H1 (cell line): ENCODE results near the gene PTK6. TPM values are rescaled to one million over a fixed set of nuclear protein-coding genes. Genes with fewer than 3 reads are reported as not detected.

Experiments used
- CBX8 ChIP-seq: fragments of 300-800, 300-1000 bp; sonication (generic); IDR thresholded peaks from 2 replicates; pipeline ENCODE4 v1.7.1; 2016; ENCODE audit warnings: low read depth, low read length, borderline replicate concordance
- HDAC2 ChIP-seq, 2 experiments: fragments of 300-600 bp in 1 of 2; sonication (generic) in 1 of 2; IDR thresholded peaks; 2 replicates each; pipeline ENCODE4 v1.6.1; 2011 to 2012; ENCODE audit warnings: low read depth in 2 of 2, low read length in 2 of 2, mild to moderate bottlenecking in 2 of 2, moderate library complexity in 2 of 2, borderline replicate concordance in 1 of 2, inconsistent platforms in 1 of 2
- JUND ChIP-seq: IDR thresholded peaks from 2 replicates; pipeline ENCODE4 v1.6.1; 2011; ENCODE audit warnings: mild to moderate bottlenecking, improper control_type of control experiment, low read length
- polyA plus RNA-seq, 7 experiments: library from polyadenylated mRNA; depleted of rRNA in 3 of 7; stranded (reverse) in 5 of 7; unstranded in 2 of 7; fragments of >200 nt in 5 of 7; fragments of 200-250 nt in 2 of 7; gene quantifications; 1 replicate in 5 of 7; 2 replicates in 1 of 7; 4 replicates in 1 of 7; pipeline versions ENCODE4 v1.2.1 to v1.2.3, GENCODE V29; 2011 to 2013; ENCODE audit warnings: missing spikeins in 2 of 7, mixed read lengths in 2 of 7
- total RNA-seq: library from RNA; stranded (reverse); fragmentation: NEBNext Ultra II Directional; extraction: Animal tissue kit (Norgen Biotek cat#: 25700); gene quantifications from 2 replicates; pipeline ENCODE4 v1.2.1, GENCODE V29; 2021
- TF ChIP-seq, protein P1 (sequence below): fragments of 300-600 bp; sonication (generic); IDR thresholded peaks from 2 replicates; pipeline ENCODE4 v1.7.1; 2012; ENCODE audit warnings: low read length, moderate library complexity, mild to moderate bottlenecking, inconsistent platforms; ENCODE audit not compliant: insufficient replicate concordance
- TF ChIP-seq, protein P2 (sequence below): IDR thresholded peaks from 2 replicates; pipeline ENCODE4 v1.6.1; 2011; ENCODE audit warnings: low read length, improper control_type of control experiment

Gene PTK6
- total and polyA plus RNA-seq, 2 of the 8 experiments (the other 6 are each of a cell fraction or from before 2014, with no cell fraction given): 0.12 to 0.19 TPM

DNA sequence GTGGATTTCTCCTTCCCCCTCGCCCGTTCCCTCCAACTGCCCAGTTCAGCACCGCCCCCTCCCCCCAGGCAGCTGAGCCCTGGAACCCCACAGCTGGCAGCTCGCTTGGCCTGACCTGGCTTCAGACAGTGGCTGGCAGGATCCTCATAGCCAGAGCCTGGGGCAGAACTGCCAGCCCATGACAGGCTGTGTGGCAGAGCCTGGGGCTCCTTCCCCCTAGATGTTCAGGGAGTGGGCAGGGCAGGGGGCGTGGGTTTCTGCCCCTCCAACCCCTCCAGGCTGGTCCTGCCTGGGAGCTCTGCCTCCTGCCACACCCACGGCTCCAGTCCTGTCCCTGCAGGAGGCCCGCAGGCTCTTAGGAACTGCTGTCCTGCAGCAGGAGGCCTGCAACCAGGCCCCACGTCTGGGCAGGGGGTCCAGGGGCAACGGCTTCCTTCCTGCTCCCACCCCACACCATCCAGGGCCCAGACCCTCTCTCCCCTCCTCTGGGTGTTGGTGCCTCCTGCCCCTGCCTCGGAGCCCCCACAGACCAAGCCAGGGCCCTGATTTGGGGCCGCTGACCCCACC lies 55.1 kb downstream of the PTK6 start (continued):
- TF ChIP-seq, protein P1, sequence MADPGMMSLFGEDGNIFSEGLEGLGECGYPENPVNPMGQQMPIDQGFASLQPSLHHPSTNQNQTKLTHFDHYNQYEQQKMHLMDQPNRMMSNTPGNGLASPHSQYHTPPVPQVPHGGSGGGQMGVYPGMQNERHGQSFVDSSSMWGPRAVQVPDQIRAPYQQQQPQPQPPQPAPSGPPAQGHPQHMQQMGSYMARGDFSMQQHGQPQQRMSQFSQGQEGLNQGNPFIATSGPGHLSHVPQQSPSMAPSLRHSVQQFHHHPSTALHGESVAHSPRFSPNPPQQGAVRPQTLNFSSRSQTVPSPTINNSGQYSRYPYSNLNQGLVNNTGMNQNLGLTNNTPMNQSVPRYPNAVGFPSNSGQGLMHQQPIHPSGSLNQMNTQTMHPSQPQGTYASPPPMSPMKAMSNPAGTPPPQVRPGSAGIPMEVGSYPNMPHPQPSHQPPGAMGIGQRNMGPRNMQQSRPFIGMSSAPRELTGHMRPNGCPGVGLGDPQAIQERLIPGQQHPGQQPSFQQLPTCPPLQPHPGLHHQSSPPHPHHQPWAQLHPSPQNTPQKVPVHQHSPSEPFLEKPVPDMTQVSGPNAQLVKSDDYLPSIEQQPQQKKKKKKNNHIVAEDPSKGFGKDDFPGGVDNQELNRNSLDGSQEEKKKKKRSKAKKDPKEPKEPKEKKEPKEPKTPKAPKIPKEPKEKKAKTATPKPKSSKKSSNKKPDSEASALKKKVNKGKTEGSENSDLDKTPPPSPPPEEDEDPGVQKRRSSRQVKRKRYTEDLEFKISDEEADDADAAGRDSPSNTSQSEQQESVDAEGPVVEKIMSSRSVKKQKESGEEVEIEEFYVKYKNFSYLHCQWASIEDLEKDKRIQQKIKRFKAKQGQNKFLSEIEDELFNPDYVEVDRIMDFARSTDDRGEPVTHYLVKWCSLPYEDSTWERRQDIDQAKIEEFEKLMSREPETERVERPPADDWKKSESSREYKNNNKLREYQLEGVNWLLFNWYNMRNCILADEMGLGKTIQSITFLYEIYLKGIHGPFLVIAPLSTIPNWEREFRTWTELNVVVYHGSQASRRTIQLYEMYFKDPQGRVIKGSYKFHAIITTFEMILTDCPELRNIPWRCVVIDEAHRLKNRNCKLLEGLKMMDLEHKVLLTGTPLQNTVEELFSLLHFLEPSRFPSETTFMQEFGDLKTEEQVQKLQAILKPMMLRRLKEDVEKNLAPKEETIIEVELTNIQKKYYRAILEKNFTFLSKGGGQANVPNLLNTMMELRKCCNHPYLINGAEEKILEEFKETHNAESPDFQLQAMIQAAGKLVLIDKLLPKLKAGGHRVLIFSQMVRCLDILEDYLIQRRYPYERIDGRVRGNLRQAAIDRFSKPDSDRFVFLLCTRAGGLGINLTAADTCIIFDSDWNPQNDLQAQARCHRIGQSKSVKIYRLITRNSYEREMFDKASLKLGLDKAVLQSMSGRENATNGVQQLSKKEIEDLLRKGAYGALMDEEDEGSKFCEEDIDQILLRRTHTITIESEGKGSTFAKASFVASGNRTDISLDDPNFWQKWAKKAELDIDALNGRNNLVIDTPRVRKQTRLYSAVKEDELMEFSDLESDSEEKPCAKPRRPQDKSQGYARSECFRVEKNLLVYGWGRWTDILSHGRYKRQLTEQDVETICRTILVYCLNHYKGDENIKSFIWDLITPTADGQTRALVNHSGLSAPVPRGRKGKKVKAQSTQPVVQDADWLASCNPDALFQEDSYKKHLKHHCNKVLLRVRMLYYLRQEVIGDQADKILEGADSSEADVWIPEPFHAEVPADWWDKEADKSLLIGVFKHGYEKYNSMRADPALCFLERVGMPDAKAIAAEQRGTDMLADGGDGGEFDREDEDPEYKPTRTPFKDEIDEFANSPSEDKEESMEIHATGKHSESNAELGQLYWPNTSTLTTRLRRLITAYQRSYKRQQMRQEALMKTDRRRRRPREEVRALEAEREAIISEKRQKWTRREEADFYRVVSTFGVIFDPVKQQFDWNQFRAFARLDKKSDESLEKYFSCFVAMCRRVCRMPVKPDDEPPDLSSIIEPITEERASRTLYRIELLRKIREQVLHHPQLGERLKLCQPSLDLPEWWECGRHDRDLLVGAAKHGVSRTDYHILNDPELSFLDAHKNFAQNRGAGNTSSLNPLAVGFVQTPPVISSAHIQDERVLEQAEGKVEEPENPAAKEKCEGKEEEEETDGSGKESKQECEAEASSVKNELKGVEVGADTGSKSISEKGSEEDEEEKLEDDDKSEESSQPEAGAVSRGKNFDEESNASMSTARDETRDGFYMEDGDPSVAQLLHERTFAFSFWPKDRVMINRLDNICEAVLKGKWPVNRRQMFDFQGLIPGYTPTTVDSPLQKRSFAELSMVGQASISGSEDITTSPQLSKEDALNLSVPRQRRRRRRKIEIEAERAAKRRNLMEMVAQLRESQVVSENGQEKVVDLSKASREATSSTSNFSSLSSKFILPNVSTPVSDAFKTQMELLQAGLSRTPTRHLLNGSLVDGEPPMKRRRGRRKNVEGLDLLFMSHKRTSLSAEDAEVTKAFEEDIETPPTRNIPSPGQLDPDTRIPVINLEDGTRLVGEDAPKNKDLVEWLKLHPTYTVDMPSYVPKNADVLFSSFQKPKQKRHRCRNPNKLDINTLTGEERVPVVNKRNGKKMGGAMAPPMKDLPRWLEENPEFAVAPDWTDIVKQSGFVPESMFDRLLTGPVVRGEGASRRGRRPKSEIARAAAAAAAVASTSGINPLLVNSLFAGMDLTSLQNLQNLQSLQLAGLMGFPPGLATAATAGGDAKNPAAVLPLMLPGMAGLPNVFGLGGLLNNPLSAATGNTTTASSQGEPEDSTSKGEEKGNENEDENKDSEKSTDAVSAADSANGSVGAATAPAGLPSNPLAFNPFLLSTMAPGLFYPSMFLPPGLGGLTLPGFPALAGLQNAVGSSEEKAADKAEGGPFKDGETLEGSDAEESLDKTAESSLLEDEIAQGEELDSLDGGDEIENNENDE: no peak
- TF ChIP-seq CBX8 (no peak), JUND (no peak), HDAC2 (IDR thresholded peaks at IDR 0.05; ENCODE audit: borderline replicate concordance in 1 of 2, low read depth in 2 of 2, low read length in 2 of 2) (no peak)
- TF ChIP-seq, protein P2, sequence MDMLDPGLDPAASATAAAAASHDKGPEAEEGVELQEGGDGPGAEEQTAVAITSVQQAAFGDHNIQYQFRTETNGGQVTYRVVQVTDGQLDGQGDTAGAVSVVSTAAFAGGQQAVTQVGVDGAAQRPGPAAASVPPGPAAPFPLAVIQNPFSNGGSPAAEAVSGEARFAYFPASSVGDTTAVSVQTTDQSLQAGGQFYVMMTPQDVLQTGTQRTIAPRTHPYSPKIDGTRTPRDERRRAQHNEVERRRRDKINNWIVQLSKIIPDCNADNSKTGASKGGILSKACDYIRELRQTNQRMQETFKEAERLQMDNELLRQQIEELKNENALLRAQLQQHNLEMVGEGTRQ: no peak
